Measurements from ENCODE around the gene SMIM41.
A peak's percentile ranks its signal among the peaks of the same experiment; 100 is the strongest.

SMIM41 gene

GRCh38 chr12:52063082-52063924 lies 16.2 kb upstream of the SMIM41 start:
- no peak for DNase-seq (ENCODE audit: low spot score)

- no peak for DNase-seq (ENCODE audit: low spot score)
Measured at GRCh38 chr12:52063981-52064649, 15.4 kb upstream of the SMIM41 start.

DNA sequence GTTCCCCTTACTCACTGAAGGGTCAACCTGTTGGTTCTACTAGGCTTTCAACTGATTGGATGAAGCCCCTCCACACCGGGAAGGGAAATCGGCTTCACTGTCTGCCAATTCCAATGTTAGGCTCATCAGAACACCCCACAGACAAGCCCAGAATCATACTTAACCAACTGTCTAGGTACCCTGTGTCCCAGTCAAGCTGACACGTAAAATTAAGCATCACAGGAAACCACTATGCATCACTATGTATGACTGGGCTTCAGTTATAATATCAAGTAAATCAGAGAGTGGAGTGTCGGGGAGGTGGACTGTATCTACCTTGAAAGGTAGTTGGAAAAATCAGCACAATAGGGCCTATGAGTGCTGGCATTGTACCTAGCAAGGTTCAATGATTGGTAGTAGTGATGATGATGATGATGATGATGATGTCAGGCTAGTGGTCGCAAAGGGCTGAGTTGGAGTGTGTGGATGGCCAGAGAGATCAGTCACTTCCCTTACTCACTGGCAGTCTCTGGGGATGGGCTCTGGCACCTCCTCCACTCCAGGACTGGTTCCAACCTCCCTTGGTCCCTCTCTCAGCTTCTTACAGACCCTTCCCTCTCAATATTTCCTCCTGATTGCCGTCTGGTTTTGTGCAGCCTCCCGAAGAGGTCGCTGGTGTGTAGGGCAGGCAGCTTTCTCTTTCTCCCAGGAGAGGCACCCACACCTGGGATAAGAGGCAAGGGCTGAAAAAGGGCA lies 13.0 kb upstream of the SMIM41 start:
- no peak for DNase-seq (ENCODE audit: low spot score)

DNA sequence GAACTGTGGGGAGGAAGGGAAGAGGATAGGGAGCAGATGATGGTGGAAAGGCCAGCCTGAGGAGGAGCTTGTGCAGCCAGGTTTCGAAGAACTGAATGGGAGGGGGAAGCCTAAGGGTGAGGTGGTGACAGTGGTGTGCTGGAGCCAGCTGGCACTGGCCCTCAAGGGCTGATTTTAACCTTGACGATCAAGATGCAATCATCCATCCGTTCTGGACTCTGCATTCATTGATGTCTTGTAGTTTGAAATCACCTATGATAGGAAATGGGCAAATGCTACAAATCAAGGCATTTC lies 12.5 kb upstream of the SMIM41 start:
- no peak for DNase-seq (ENCODE audit: low spot score)

DNA sequence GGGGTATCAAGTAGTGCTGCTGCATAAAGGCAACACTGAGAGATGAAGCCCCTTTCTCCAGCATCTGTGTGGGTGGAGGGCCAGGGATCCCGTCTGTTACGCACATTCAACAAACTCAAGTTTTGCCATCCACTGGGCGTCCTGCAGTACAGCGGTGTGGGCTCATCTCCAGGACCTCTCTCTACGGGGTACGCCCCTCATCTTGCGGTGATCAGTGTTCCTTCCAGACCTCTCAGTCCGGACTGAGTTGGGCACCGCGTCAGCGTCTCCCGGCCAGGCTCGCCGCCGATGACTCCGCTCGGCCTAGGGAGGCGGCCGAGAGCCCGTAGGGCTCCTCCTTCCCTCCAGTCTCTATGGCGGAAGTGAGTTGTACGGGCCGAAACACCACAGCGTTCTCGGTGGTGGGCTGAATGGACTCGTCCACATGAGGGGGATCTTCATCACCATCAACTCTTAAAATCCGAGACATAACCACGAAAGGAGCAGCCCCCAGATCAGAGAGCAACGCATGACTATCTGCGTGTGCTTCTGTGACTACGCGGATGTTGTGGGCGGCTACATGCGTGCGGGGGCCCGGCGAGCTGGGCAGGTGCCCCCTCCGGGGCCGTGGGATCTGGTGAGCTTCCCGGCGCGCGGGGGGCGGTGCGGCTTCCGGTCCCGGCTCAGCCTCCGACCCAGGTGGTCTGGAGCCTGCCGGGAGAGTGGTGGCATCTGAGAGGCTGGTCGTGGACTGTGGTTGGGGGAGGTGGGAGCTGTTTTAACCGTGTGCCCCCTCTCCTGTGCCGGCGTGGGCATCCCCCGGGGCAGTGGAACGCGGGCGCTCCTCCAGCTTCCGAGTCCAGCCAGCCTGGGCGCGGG lies 9.9 kb upstream of the SMIM41 start, which contains the start of gene ATG101:
Gene ATG101 (plus strand): TSS at position 652 of the 858 bp plus-strand sequence. CDS start 3,673 bp downstream, outside the sequence.
- DNase-seq (ENCODE audit: low spot score) = peak; percentile 93

DNA sequence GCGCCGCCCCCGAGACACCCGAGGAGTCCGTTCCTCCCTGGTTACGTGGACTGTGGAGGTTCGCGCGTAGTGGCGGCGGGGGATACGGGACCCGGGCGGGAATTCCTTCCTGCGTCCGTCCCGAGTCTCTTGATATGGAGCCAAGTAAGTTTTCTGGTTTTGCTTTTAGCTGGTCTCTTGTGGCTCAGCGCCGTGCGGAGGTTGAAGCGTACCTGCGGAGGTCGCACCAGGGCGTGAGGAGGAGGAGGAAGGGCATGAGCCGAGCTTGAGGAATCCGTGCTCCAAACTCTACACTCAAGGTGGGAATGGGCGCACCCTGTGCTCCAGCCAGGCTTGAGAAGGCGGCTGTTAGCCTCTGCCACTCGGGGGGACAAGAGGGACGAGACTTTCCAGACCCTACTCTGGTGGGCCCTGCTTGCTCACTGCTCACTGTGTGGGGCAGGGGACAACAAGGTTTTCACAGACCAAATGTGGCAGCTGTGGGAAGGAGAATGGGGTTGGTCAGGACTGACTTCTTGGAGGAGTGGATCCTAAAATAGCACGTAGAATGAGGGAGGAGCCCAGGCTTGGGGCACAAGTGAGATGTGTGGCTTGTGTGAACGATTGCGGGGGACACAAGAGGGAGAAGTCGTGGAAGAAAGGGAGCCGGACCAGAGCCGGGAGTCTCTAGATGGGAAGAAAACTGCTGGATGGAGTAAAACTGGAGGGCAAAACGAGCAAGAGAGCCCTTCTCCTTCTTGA lies 9.1 kb upstream of the SMIM41 start:
- DNase-seq (ENCODE audit: low spot score) = no peak

- DNase-seq (ENCODE audit: low spot score) = no peak
Measured at GRCh38 chr12:52073531-52074381, 5.7 kb upstream of the SMIM41 start.

GRCh38 chr12:52074971-52075724 lies 4.4 kb upstream of the SMIM41 start:
- no peak for DNase-seq (ENCODE audit: low spot score)

GRCh38 chr12:52076811-52077210 lies 2.7 kb upstream of the SMIM41 start:
- no peak for DNase-seq (ENCODE audit: low spot score)

DNA sequence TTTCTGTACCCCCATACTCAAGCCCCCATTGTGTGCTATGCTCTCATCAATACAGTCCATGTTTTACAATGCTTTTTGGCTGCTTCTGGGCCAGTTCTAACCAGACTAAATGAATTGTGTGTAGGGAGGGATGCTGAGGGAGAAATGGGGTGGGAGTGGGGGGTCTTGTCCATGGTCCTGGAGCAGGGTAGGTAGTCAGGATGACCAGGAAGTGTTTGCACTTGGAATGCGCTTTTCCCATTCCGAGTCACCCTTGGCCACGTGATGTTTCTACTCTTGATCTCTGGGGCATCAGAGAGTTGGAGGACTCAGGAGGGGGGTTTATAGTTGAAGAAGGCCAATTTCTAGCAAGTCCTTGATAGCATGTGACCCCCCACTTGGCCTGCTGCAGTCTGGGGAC lies 1.2 kb upstream of the SMIM41 start:
- DNase-seq (ENCODE audit: low spot score) = no peak

- no peak for DNase-seq (ENCODE audit: low spot score)
Measured at GRCh38 chr12:52080403-52081251, 1.1 kb downstream of the SMIM41 start.

GRCh38 chr12:52081263-52081733 lies 1.8 kb downstream of the SMIM41 start:
- no peak for DNase-seq (ENCODE audit: low spot score)

GRCh38 chr12:52082026-52082668 lies 2.6 kb downstream of the SMIM41 start:
- no peak for DNase-seq (ENCODE audit: low spot score)

GRCh38 chr12:52082669-52082987 lies 3.1 kb downstream of the SMIM41 start:
- no peak for DNase-seq (ENCODE audit: low spot score)

GRCh38 chr12:52082988-52083637 lies 3.6 kb downstream of the SMIM41 start:
- DNase-seq (ENCODE audit: low spot score) = peak; percentile 64

DNA sequence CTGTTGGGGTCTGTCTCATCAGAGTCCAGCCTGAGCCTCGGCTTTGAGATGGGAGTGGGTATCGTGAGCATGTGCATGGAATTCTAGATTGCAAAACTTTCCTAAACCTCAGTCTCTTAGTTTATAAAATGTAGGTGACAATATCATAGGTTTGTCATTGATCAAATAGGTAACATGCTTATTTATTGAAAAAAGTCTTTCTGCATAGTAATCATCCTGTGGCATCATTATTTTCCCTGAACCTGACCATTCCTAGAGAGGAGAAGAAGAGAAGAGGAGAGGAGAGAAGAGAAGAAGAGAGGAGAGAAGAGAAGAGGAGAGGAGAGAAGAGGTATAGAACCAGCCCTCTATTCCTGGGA lies 4.1 kb downstream of the SMIM41 start:
- no peak for DNase-seq (ENCODE audit: low spot score)

DNA sequence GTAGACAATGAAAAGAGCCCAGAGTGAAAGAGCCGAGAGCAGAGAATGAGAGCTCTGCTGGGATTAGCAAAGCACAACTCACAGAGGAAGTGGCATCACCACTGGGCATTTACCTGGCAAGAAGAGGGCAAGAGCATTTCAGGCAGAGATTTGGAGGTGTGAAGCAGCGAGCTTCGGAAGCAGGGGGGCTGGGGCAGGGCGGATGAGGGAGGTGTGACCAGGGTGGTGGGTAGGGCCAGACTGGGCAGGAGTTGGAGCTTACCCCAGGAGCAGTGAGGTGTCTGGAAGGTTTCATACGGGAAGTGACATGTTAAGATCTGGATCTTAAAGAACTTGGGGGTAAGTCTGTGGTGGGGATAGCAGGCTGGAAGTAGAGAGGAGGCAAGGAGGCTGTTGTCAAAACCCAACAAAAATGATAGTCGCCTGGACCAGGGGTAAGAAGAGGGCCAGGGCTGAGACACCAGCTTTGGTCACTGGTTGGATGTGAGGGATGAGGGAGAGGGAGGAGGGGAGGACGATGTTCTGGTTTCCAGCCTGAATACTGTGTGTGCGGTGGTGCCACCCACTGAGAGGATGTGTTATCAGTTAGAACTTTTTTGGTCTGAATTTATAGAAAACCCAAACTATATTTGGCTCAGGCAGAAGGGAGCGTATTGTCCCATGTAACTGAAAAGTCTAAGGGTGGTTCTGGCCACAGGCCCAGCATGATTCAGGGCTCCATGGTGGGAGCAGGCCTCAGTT lies 5.2 kb downstream of the SMIM41 start:
- no peak for DNase-seq (ENCODE audit: low spot score)
